Endothelial cell (in vitro differentiated cells): ENCODE results near the gene MMEL1. TPM values are rescaled to one million over a fixed set of nuclear protein-coding genes. Genes with fewer than 3 reads are reported as not detected.

Source experiments
- DNase-seq: peaks from one replicate; pipeline ENCODE4 v3.0.0; 2021; ENCODE audit warnings: low spot score
- H3K27ac Mint-ChIP-seq: one replicate; pipeline ENCODE4 v1.8.0; 2021; ENCODE audit warnings: mixed read lengths, inconsistent platforms; ENCODE audit not compliant: unreplicated experiment
- H3K27me3 Mint-ChIP-seq: one replicate; pipeline ENCODE4 v1.8.0; 2021; ENCODE audit warnings: mild to moderate bottlenecking, moderate library complexity, mixed read lengths, inconsistent platforms; ENCODE audit not compliant: unreplicated experiment
- H3K36me3 Mint-ChIP-seq: one replicate; pipeline ENCODE4 v1.8.0; 2021; ENCODE audit warnings: mild to moderate bottlenecking, low read depth, mixed read lengths, inconsistent platforms; ENCODE audit not compliant: unreplicated experiment
- H3K4me1 Mint-ChIP-seq: one replicate; pipeline ENCODE4 v1.8.0; 2021; ENCODE audit warnings: mild to moderate bottlenecking, mixed read lengths, inconsistent platforms; ENCODE audit not compliant: unreplicated experiment
- H3K4me3 Mint-ChIP-seq: one replicate; pipeline ENCODE4 v1.8.0; 2021; ENCODE audit warnings: mild to moderate bottlenecking, mixed read lengths, inconsistent platforms; ENCODE audit not compliant: unreplicated experiment
- H3K9me3 Mint-ChIP-seq: one replicate; pipeline ENCODE4 v1.8.0; 2021; ENCODE audit warnings: mixed read lengths, inconsistent platforms; ENCODE audit not compliant: unreplicated experiment
- CTCF ChIP-seq: fragments of 200-600 bp; sonication (generic); IDR thresholded peaks from one replicate; pipeline ENCODE4 v1.5.0; 2021; ENCODE audit warnings: antibody characterized with exemption; ENCODE audit not compliant: unreplicated experiment
- total RNA-seq: library from RNA; stranded (reverse); fragmentation: NEBNext Ultra II Directional; extraction: Animal tissue kit (Norgen Biotek cat#: 25700); gene quantifications from one replicate; pipeline ENCODE4 v1.2.1, GENCODE V29; 2021; ENCODE audit not compliant: unreplicated experiment

The MMEL1 gene
- total RNA-seq, 1 donor from 2014 or later = not detected

- Mint-ChIP-seq H3K27me3 (peaks cover 4% of the 10 kb centered on the region), H3K27ac (no peak overlapping the region), H3K9me3 (no peaks in the 10 kb centered on the region), H3K4me3 (no peak overlapping the region), H3K36me3 (no peaks in the 10 kb centered on the region), H3K4me1 (no peaks in the 10 kb centered on the region)
- DNase-seq = no peak
- no peak for TF ChIP-seq CTCF
These were observed 9.1 kb downstream of the MMEL1 start for GRCh38 chr1:2623571-2624337.

DNA sequence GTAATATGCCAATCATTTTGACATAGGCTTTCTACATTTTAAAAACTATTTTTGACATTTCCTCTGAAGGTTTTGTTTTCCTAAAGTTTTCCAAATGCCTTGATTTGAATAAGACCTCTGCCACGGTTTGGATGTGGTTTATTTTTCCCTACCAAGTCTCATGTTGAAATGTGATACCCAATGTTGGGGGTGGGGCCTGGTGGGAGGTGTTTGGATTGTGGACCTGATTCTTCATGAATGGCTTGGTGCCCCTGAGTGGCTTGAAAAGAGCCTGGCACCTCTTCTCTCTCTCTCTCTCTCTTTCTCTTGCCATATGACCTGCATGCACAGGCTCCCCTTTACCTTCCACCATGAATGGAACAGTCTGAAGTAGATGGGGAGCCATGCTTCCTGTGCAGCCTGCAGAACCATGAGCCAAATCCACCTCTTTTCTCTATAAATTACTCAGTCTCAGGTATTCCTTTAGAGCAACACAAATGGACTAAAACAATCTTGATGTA, 14.8 kb downstream of the MMEL1 start:
- no peak for DNase-seq
- no peaks in the 10 kb centered on the region for H3K4me1 Mint-ChIP-seq
- H3K9me3 Mint-ChIP-seq = no peaks in the 10 kb centered on the region
- no peak overlapping the region for H3K27ac Mint-ChIP-seq
- no peak overlapping the region for H3K4me3 Mint-ChIP-seq
- H3K36me3 Mint-ChIP-seq = no peaks in the 10 kb centered on the region
- no peak for TF ChIP-seq CTCF
- no peaks in the 10 kb centered on the region for H3K27me3 Mint-ChIP-seq

DNA sequence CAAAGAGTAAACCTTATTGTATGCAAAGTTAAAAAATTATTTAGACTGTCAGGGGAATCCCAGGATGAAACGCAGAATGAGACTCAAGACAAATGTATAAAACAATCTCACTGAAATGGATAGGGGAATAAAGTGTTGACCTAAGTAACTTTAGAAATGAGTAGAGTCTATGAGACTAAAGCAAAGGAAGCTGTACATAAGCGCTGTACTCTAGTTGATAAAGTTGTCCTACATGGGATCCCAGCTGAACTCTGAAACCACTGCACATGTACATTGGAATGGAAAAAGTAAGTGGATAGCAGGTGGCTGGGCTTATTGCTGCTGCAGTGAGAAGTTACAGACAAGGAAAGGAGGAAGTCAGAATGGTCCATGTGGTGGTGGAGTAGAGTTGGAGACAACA, 18.7 kb downstream of the MMEL1 start:
- H3K4me1 Mint-ChIP-seq = no peaks in the 10 kb centered on the region
- no peak for TF ChIP-seq CTCF
- peaks cover 6% of the 10 kb centered on the region for H3K27me3 Mint-ChIP-seq

DNA sequence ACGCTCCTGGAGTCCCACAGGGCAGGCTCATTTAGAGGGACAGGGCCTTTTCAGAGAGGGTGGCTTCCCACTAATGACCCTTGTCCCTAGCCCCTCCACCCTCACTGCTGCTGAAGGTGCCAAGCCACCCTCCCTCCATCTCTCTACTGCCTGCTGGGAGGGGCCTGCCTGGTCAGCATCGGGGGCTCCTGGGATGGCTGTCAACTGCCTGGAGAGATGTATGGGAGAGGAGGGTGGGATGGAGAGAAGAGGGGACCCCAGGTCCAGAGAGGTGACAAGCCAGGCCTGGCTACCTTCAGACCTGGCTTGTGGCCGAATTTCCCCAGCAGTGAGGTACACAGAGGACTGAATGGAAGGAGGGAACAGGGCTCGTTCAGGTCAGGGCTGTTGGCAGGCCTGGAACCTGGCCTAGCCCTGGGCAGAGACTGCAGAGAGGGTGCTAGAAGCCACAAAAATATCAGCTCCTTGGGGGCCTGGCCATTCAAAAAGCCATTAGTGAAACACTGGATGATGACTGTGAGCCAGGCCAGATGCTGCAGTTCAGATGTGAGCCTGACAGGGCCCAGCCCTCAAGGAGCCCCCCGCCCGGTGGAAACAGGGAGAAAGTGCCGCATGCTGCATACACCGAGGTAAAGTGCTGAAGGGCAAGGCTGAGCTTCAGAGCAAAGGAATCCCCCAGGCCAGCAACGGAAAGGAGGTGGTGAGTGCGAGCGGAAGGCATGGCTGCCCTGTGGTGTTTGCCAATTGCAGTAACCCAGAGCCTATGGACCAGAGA, 20.0 kb downstream of the MMEL1 start:
- Mint-ChIP-seq H3K4me3 (no peak overlapping the region), H3K27ac (no peak overlapping the region), H3K36me3 (no peaks in the 10 kb centered on the region), H3K27me3 (peaks cover 8% of the 10 kb centered on the region), H3K4me1 (no peaks in the 10 kb centered on the region), H3K9me3 (no peaks in the 10 kb centered on the region)
- no peak for DNase-seq
- no peak for TF ChIP-seq CTCF

More for the DNA sequence above, 18.7 kb downstream of the MMEL1 start:
- H3K36me3 Mint-ChIP-seq = no peaks in the 10 kb centered on the region
- H3K4me3 Mint-ChIP-seq = no peak overlapping the region
- no peak overlapping the region for H3K27ac Mint-ChIP-seq
- H3K9me3 Mint-ChIP-seq = no peaks in the 10 kb centered on the region
- no peak for DNase-seq
